A549 (cell line): ENCODE results near the gene DHX35. TPM values are rescaled to one million over a fixed set of nuclear protein-coding genes. Genes with fewer than 3 reads are reported as not detected.

Experiments used
- ATAC-seq, 2 experiments: fragments of 200-7000 bp in 1 of 2; fragments of >200 bp in 1 of 2; cut with Nextera tagmentation in 1 of 2; cut with Tn5 transposase in 1 of 2; 3 replicates each; pipeline versions ENCODE4 v1.8.0 to v1.9.1; 2018 to 2020; ENCODE audit warnings: mild to moderate bottlenecking in 1 of 2, moderate library complexity in 1 of 2
- CTCF ChIA-PET: fragments of 300-600 bp; sonication (Branson Sonifier 250); formaldehyde crosslinking; extraction: SDS; loops from one replicate; lab custom pipeline; 2021; ENCODE audit warnings: antibody characterized with exemption, inconsistent platforms; lab: Yijun Ruan, JAX
- POLR2A ChIA-PET: fragments of 350-600 bp; formaldehyde crosslinking; extraction: SDS; loops from one replicate; lab custom pipeline; 2021; ENCODE audit warnings: antibody characterized with exemption, inconsistent platforms; lab: Yijun Ruan, JAX
- DNase-seq, 2 experiments: peaks; one replicate each; pipeline versions ENCODE4 v3.0.0 to v3.0.0-alpha.2; 2011 to 2016; ENCODE audit warnings: low read depth in 1 of 2, low spot score in 1 of 2
- FAIRE-seq: peaks from 2 replicates; lab custom pipeline; 2011; peaks lifted over from hg19 to GRCh38; lab: Jason Lieb, UNC
- H3K27ac ChIP-seq, 2 experiments: fragments of >200 bp; sonication (Bioruptor Twin); formaldehyde crosslinking; 3 replicates each; pipeline ENCODE4 v1.5.1; 2016 to 2017
- H3K4me1 ChIP-seq: fragments of >200 bp; sonication (Bioruptor Twin); formaldehyde crosslinking; 3 replicates; pipeline ENCODE4 v1.6.1; 2016
- H3K4me2 ChIP-seq: fragments of >200 bp; sonication (Bioruptor Twin); formaldehyde crosslinking; 3 replicates; pipeline ENCODE4 v1.6.1; 2016
- H3K4me3 ChIP-seq: fragments of >200 bp; sonication (Bioruptor Twin); formaldehyde crosslinking; 3 replicates; pipeline ENCODE4 v1.5.1; 2016
- H3K9me3 ChIP-seq: fragments of >200 bp; sonication (Bioruptor Twin); formaldehyde crosslinking; 3 replicates; pipeline ENCODE4 v1.6.1; 2016
- CHD4 ChIP-seq: fragments of 200-600 bp; sonication (generic); IDR thresholded peaks from 2 replicates; pipeline ENCODE4 v1.6.1; 2016; ENCODE audit warnings: antibody characterized with exemption, mild to moderate bottlenecking, borderline replicate concordance
- ESRRA ChIP-seq: fragments of 150-350 bp; IDR thresholded peaks from 2 replicates; pipeline ENCODE4 v1.6.1; 2014; ENCODE audit warnings: mild to moderate bottlenecking, low read length, borderline replicate concordance
- FOSB ChIP-seq: fragments of 250-450 bp; sonication (Bioruptor Pico); IDR thresholded peaks from 2 replicates; pipeline ENCODE4 v1.5.0; 2020; ENCODE audit warnings: mild to moderate bottlenecking, moderate library complexity
- FOSL2 ChIP-seq, 2 experiments: fragments of 450-650 bp in 1 of 2; fragments of >200 bp in 1 of 2; sonication (Bioruptor Twin) in 1 of 2; formaldehyde crosslinking; IDR thresholded peaks; 2 replicates each; pipeline versions ENCODE4 v1.5.0 to v1.6.1; 2016 to 2020; ENCODE audit warnings: mild to moderate bottlenecking in 1 of 2, moderate library complexity in 1 of 2
- FOXS1 ChIP-seq: fragments of 250-450 bp; sonication (Bioruptor Pico); IDR thresholded peaks from 2 replicates; pipeline ENCODE4 v1.5.0; 2020; ENCODE audit warnings: mild to moderate bottlenecking, moderate library complexity
- JUN ChIP-seq, 2 experiments: fragments of >200 bp; sonication (Bioruptor Twin); formaldehyde crosslinking; IDR thresholded peaks; 2 replicates in 1 of 2; 3 replicates in 1 of 2; pipeline ENCODE4 v1.6.1; 2016 to 2017
- KDM5A ChIP-seq: fragments of 200-600 bp; sonication (generic); IDR thresholded peaks from 2 replicates; pipeline ENCODE4 v1.6.1; 2016; ENCODE audit warnings: antibody characterized with exemption, mild to moderate bottlenecking
- MAZ ChIP-seq: fragments of 150-350 bp; IDR thresholded peaks from 2 replicates; pipeline ENCODE4 v1.6.1; 2014; ENCODE audit warnings: antibody characterized with exemption, low read depth, low read length, borderline replicate concordance
- NFE2L2 ChIP-seq: fragments of 150-350 bp; conservative IDR thresholded peaks from 2 replicates; pipeline ENCODE4 v1.6.1; 2014; ENCODE audit warnings: low read length
- NR3C1 ChIP-seq: fragments of >200 bp; sonication (Bioruptor Twin); formaldehyde crosslinking; IDR thresholded peaks from 3 replicates; pipeline ENCODE4 v1.6.1; 2017
- POLR2A ChIP-seq: IDR thresholded peaks from 2 replicates; pipeline ENCODE4 v1.6.1; 2012; ENCODE audit warnings: mild to moderate bottlenecking, low read length
- RARB ChIP-seq: fragments of 250-450 bp; sonication (Bioruptor Pico); IDR thresholded peaks from 2 replicates; pipeline ENCODE4 v1.8.0; 2021; ENCODE audit warnings: mild to moderate bottlenecking, moderate library complexity
- TP53 ChIP-seq: fragments of 250-450 bp; sonication (Bioruptor Pico); IDR thresholded peaks from 2 replicates; pipeline ENCODE4 v1.5.0; 2021; ENCODE audit warnings: mild to moderate bottlenecking, moderate library complexity
- ZSCAN20 ChIP-seq: fragments of 250-450 bp; sonication (Bioruptor Pico); IDR thresholded peaks from 2 replicates; pipeline ENCODE4 v1.8.0; 2022; ENCODE audit warnings: mild to moderate bottlenecking, moderate library complexity
- WGBS: methylation state at CpG from one replicate; pipeline ENCODE4 v1.1.6; 2017; ENCODE audit errors: missing lambda C conversion rate; 5-methylcytosine and 5-hydroxymethylcytosine counted together
- polyA plus RNA-seq, 4 experiments: library from polyadenylated mRNA; depleted of rRNA in 3 of 4; stranded (reverse); fragments of >200 nt; fragmentation: RNase III in 1 of 4; extraction: RNeasy Plus Mini Kit Qiagen cat#74134 plus additional on column Dnase treatment in 1 of 4; gene quantifications; 2 replicates in 3 of 4; 3 replicates in 1 of 4; pipeline ENCODE4 v1.2.3, GENCODE V29; 2011 to 2017
- TF ChIP-seq, protein P1 (sequence below): IDR thresholded peaks from 2 replicates; pipeline ENCODE4 v1.6.1; 2012
- TF ChIP-seq, protein P2 (sequence below): fragments of >200 bp; sonication (Bioruptor Twin); formaldehyde crosslinking; IDR thresholded peaks from 3 replicates; pipeline ENCODE4 v1.5.1; 2016
- TF ChIP-seq, protein P3 (sequence below): fragments of 150-350 bp; IDR thresholded peaks from 2 replicates; pipeline ENCODE4 v1.6.1; 2014; ENCODE audit warnings: low read depth, mild to moderate bottlenecking, low read length

DHX35 gene
- polyA plus RNA-seq, 2 of the 4 experiments (the other 2 are of a cell fraction), result 7.7 to 13.8 TPM

DNA sequence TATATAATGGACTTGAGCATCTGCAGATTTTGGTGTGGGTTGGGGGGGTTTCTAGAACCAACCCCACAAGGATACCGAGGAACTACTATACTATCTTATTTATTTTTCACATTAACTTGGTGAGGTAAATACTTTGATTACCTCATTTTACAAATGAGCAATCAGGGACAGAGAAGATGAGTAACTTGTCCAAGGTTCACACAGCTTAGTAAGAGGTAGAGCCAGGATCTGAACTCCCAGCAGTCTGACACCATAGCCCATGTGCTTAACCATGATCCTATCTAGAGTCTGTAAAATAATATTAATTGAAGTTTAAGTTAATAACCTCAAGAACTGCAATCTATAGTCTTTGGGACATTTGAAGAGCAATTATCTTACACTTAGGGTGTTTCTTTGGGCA lies 28.6 kb downstream of the DHX35 start:
- no peak overlapping the region for H3K27ac ChIP-seq
- 75% methylated on average over 1 of the region's 1 CpG for whole genome bisulfite sequencing
- no peak for ATAC-seq
- H3K4me1 ChIP-seq, result peaks cover 3% of the 10 kb centered on the region; the same call in 2 of the 3 replicates
- CTCF ChIA-PET, result interaction anchor here (1.3 kb wide), 1 partner anchor 11 kb away, joined by 4 read pairs; no protein-coding TSS in a partner anchor
- POLR2A ChIA-PET, result no interaction called here
- H3K9me3 ChIP-seq, result no peaks in the 10 kb centered on the region
- no peak overlapping the region for H3K4me3 ChIP-seq
- TF ChIP-seq, protein P1, sequence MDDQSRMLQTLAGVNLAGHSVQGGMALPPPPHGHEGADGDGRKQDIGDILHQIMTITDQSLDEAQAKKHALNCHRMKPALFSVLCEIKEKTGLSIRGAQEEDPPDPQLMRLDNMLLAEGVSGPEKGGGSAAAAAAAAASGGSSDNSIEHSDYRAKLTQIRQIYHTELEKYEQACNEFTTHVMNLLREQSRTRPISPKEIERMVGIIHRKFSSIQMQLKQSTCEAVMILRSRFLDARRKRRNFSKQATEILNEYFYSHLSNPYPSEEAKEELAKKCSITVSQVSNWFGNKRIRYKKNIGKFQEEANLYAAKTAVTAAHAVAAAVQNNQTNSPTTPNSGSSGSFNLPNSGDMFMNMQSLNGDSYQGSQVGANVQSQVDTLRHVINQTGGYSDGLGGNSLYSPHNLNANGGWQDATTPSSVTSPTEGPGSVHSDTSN, result no peak
- TF ChIP-seq JUN (IDR thresholded peaks at IDR 0.05), result no peak
- no peak for TF ChIP-seq CHD4
- TF ChIP-seq KDM5A, result no peak
- TF ChIP-seq, protein P2, sequence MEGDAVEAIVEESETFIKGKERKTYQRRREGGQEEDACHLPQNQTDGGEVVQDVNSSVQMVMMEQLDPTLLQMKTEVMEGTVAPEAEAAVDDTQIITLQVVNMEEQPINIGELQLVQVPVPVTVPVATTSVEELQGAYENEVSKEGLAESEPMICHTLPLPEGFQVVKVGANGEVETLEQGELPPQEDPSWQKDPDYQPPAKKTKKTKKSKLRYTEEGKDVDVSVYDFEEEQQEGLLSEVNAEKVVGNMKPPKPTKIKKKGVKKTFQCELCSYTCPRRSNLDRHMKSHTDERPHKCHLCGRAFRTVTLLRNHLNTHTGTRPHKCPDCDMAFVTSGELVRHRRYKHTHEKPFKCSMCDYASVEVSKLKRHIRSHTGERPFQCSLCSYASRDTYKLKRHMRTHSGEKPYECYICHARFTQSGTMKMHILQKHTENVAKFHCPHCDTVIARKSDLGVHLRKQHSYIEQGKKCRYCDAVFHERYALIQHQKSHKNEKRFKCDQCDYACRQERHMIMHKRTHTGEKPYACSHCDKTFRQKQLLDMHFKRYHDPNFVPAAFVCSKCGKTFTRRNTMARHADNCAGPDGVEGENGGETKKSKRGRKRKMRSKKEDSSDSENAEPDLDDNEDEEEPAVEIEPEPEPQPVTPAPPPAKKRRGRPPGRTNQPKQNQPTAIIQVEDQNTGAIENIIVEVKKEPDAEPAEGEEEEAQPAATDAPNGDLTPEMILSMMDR, result no peak
- TF ChIP-seq FOXS1, result no peak
- no peak for TF ChIP-seq RARB (CRISPR knock-in tag)
- no peak for TF ChIP-seq NFE2L2
- TF ChIP-seq POLR2A, result no peak
- TF ChIP-seq ESRRA, result no peak
- TF ChIP-seq TP53 (CRISPR knock-in tag), result no peak
- no peak for TF ChIP-seq MAZ
- no peak for TF ChIP-seq NR3C1
- TF ChIP-seq ZSCAN20 (CRISPR knock-in tag), result no peak
- TF ChIP-seq FOSL2 (IDR thresholded peaks at IDR 0.05), result no peak
- no peak for TF ChIP-seq FOSL2 (CRISPR knock-in tag; IDR thresholded peaks at IDR 0.05)
- no peak for DNase-seq
- no peak for FAIRE-seq
- no peak overlapping the region for H3K4me2 ChIP-seq

DNA sequence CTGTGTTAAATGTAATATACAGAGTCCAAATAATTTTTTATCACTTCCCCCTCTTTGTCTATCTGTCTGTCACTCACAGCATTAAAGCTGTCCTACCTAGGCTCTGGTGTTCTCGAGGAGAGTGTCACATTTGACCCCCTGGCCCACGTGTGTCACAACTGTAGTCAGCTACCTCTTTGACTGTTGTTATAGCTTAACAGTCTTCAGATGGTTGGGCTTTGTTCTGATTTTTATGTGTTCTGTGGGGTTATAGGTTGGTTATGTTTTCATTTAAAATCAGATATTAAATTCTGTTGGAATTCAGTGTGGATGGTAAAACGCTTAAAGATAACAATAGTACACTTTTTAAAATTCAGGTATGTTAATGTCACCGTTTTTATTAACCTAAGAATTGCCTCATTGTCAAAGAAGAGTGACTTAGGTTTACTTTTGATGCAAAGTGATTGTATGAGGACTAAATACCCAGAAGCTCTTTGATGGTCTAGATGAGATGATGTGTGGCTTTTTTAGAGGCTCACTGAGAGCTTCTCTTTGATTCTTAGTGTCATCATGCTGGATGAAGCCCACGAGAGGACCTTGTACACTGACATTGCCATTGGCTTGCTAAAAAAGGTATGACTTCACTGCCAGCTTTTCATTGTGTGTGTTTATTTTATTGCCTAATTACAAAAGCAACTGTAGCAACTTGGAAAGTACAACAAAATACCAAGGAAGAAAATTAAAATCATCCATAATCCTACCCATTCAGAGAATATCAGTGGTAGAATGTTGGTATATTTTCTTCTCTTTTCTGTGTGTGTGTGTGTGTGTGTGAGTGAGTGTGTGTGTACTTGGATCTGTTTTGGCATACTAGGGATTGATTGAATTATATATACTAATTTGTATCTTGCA lies 29.9 kb downstream of the DHX35 start:
- WGBS, result 78% methylated on average over 5 of the region's 5 CpGs
- Histone ChIP-seq H3K4me3 (no peak overlapping the region), H3K27ac (no peak overlapping the region), H3K4me1 (no peaks in the 10 kb centered on the region), H3K4me2 (no peak overlapping the region), H3K9me3 (no peaks in the 10 kb centered on the region)
- no peak for DNase-seq
- POLR2A ChIA-PET, result no interaction called here
- no peak for ATAC-seq
- FAIRE-seq, result no peak
- TF ChIP-seq FOSB (CRISPR knock-in tag), result no peak
- TF ChIP-seq TP53 (CRISPR knock-in tag), result no peak
- TF ChIP-seq, protein P1, result no peak
- TF ChIP-seq, protein P3, sequence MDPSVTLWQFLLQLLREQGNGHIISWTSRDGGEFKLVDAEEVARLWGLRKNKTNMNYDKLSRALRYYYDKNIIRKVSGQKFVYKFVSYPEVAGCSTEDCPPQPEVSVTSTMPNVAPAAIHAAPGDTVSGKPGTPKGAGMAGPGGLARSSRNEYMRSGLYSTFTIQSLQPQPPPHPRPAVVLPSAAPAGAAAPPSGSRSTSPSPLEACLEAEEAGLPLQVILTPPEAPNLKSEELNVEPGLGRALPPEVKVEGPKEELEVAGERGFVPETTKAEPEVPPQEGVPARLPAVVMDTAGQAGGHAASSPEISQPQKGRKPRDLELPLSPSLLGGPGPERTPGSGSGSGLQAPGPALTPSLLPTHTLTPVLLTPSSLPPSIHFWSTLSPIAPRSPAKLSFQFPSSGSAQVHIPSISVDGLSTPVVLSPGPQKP, result no peak
- TF ChIP-seq POLR2A, result no peak
- TF ChIP-seq, all 56 proteins: peak for 0
- CTCF ChIA-PET, result interaction anchor here (1.0 kb wide), 1 partner anchor 14 kb away, joined by 3 read pairs; no protein-coding TSS in a partner anchor
